GM18526 (cell line): Measurements from ENCODE around the gene SLC27A1.
A peak's percentile ranks its signal among the peaks of the same experiment; 100 is the strongest.

Experiments
- POLR2A ChIP-seq: IDR thresholded peaks from 3 replicates; pipeline ENCODE4 v1.6.1; 2011; ENCODE audit not compliant: insufficient read length; ENCODE audit errors: extremely low read depth

SLC27A1 gene

DNA sequence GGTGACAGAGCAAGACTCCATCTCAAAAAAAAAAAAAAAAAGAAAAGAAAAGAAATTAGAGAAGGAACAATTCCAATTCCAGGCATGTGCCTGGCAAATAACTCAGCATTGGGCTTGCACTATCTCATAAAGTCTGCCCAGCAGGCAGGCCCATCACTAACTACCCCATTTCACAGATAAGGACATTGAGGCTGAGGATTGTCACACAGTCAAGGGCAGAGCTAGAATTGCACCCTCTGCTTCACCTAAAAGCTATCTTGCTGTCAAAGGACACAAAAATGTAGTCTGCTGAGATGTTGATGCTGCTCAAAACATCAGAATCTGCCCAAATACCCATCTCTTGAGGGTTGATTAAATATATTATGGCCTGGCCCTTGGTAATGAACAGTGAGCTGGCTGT, 64.4 kb downstream of the SLC27A1 start:
- TF ChIP-seq POLR2A: no peak

DNA sequence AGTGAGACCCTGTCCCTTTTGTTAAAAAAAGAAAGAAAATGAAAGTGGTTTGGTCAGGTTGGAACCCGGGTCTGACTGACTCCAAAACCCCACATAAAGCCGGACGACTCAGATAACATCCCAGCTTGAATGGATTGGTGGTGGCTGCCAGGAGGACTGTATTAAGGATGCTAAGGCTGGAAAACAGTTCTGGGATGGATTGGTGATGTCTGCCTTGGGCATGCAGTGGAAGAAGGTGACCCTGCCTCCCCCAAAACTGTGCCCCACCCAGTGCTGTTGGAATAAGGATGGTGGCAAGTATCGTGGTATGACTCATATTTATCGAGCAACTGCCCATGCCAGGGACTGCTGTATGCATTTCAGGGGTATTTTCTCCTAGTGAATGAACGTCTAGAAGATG, 66.6 kb downstream of the SLC27A1 start:
- no peak for TF ChIP-seq POLR2A

DNA sequence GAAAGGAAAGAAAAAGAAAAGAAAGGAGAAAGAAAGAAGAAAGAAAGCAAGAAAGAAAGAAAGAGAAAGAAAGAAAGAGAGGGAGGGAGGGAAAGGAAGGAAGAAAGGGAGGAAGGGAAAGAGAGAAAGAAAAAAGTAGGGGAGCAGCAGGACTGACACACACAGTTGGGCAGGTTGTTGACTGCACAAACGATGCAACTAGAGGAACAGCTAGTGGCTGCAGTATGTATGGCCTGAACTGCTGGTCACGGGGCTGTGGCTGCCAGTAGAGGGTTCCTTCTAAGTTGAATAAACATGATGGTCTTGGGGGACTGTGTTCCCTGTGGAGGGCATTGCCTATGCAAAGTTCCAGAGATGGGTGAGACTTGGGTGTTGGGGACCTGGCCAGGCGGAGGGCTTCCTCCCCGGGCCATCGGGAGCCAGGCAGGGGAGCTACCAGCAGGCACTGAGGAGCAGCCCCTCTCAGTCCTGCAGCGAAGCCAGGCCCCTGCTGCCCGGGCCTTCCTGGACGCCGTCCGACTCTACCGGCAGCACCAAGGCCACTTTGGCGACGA, 68.4 kb downstream of the SLC27A1 start:
- no peak for TF ChIP-seq POLR2A

DNA sequence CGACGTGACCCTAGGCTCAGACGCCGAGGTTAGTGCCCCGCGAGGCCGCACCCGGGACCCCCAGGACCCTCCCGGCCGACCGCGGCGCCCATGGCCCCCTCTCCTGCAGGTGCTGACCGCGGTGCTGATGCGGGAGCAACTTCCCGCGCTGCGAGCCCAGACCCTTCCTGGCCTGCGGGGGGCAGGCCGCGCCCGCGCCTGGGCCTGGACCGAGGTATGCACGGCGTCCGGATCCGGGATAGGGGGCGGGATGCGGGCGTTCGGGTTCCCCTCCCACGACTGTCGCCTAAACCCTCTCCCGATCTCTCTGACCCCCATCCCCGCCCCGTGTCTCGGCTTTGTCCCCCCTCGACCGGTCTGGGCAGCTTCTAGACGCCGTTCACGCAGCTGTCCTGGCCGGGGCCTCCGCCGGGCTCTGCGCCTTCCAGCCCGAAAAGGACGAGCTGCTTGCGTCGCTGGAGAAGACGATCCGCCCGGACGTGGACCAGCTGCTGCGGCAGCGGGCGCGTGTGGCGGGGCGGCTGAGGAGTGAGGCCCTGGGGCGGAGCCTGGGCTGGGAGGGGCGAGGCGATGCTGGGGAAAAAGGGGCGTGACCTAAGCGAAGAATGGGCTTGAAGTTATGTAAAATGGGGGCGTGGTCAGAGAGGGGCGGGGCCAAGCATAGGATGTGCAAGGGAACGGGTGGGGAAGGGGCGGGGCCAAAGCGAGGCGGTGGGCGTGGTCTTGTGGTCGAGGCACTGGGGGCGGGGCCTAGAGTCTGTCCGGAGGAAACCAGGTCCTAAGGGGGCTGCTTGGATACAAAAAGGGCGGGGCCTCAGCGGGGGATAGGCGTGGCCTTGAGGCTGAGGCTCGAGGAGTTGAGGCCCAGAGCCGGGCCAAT, 69.2 kb downstream of the SLC27A1 start:
- peak; percentile 19 for TF ChIP-seq POLR2A

DNA sequence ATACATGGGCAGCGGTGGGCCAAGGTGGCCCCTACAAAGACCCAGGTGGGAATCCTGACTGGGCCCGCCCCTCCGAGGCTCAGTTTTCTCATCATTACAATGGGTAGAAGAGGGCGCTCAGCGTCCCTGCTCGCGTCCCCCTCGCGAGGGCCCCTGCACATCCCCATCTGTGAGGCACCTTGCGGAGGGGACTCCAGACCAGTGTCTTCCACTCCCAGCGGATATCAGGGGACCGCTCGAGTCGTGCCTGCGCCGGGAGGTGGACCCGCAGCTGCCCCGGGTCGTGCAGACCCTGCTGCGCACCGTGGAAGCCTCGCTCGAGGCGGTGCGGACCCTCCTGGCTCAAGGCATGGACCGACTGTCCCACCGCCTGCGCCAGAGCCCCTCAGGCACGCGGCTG, 69.8 kb downstream of the SLC27A1 start:
- TF ChIP-seq POLR2A: no peak

DNA sequence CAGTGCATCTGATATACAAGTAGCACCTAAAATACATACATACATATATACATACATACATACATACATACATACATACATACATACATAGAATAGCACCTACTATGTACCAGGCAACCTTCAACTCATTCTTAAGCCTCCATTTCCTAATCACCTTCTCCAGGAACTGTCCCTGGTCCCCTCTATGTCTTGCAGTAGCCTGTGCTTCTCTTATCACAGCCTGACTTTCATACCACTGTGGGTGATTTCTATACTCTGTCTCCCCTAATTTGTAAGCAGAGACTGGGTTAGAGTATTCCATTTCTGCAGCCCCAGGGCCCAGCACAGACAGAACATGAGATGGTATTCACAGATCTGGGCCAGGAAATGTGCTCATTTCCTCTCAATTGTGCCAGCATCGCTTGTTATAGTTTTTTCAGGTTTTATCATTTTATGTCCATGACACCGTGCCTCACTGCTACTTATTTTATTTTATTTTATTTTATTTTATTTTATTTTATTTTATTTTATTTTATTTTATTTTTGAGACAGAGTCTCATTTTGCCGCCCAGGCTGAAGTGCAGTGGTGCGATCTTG, 70.9 kb downstream of the SLC27A1 start:
- no peak for TF ChIP-seq POLR2A

DNA sequence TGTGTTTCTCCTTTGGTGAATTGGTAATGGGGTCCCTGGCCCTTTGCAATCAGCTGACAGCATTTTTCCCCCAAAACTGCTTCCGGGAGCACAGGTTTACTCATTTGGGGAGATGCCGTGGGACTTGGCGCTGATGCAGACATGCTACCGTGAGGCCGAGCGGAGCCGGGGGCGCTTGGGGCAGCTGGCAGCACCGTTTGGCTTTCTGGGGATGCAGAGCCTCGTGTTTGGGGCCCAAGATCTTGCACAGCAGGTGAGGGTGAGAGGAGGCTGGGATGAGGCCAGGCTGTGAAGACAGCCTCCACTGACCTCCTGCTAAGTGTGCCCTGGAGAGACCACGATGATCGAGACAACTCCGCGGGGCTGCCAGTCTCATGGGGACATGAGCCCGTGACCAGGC, 71.7 kb downstream of the SLC27A1 start:
- TF ChIP-seq POLR2A: no peak

DNA sequence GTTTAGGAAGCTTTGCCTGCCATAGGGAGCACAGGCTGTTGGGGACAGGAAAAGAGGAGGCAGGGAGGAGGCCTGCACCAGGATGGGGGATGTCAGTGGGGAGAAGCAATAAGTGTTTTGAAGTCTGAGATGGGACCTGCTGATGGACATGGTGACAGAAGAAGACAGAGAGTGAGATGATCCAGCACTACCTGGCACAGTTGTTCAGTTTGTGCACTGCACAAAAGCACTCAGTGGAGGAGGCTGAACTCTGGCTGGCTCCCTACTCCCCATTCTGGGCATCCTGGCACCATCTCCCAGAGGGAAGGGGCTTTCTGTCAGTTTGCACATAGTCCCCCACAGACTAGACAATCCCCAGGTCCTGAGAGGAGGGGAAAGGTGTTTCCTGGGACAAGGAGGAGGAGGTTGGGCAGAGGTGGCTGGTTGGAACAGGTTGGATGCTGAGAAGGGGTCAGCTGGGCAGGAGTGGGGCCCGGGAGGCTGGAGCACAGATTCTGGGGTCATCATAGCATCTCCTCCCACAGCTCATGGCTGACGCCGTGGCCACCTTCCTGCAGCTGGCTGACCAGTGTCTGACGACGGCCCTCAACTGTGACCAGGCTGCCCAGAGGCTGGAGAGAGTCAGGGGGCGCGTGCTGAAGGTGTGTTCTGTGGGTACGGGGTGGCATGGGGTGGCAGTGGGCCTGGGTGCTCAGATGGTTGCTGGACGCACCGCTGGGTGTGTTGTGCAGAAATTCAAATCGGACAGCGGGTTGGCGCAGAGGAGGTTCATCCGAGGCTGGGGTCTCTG, 72.7 kb downstream of the SLC27A1 start:
- no peak for TF ChIP-seq POLR2A

DNA sequence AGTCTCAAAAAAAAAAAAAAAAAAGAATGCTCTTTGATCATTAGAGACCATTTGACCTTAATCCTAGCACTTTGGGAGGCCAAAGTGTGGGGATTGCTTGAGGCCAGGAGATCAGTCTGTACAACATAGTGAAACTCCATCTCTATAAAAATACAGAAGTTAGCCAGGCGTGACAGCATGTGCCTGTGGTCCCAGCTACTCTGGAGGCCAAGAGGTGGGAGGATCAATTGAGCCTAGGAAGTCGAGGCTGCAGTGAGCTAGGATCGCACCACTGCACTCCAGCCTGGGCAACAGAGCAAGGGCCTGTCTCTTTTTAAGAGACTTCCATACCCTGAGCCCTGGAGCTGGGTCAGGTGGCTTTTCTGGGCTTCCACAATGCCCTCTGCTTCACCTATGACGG, 73.7 kb downstream of the SLC27A1 start:
- TF ChIP-seq POLR2A: no peak

DNA sequence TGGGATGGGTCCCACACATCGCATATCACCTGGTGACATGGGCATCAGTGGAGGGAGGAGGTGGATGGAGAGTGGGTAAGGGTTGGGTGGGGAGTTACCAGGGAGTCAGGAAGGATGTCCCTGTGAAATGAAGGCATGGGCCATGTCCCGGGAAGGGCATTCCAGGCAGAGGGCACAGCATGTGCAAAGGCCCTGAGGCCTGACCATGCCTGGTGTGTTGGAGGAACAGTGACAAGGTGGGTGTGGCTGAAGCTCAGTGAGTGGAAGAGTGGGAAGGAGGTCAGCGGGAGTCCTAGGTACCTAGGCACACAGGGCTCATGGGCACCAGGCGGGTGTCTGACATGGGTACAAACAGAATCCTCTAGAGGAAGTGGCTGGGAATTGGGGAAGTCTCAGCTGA, 74.1 kb downstream of the SLC27A1 start:
- no peak for TF ChIP-seq POLR2A

DNA sequence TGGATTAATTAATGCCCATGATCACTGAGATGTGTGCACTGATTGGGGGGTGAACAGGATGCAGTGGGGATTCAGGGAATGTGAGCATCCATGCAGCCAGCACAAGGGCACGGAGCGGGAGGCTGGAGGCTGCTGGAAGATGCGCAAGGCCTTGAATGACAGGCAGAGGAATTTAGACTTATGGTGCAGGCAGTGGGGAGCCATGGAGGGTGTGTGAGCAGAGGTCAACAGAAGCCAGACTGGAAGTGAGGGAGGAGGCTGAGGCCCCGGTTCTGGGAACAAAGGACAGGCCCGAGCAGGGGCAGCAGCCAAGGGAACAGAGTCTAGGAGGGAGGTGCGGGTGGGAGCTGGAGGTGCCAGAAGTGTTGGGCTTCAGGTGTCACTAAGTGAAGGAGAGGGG, 77.8 kb downstream of the SLC27A1 start:
- no peak for TF ChIP-seq POLR2A

DNA sequence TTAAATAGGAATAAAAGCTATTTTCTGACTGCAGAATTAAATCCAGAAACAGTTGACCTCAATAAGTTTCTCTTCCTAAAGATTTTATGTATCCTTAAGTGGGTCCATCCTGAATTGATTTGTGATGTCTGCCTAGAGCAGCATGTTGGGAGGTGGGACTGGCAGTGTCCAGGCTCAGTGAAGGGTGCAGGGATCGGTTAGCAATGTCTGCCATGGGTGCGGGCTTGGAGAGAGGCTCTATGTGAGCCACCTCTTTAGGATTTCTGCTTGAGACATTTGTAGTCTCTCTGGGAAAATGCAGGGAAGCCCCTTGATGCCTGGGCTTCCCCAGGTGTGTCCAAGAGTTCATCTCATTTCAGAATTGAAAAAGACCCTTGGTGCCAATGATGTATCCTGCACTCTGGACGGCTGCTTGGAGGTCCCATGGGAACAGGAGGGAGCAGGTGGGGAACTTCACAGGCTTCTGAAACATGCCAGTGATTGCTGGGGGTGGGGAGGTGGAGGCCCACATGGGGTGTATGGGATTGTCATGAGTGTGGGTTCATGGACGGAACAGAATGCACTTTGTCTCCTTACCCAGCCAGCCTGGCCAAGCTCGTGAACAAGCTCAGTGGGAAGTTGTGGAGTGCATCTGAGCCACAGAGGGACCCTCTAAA, 78.9 kb downstream of the SLC27A1 start:
- no peak for TF ChIP-seq POLR2A

DNA sequence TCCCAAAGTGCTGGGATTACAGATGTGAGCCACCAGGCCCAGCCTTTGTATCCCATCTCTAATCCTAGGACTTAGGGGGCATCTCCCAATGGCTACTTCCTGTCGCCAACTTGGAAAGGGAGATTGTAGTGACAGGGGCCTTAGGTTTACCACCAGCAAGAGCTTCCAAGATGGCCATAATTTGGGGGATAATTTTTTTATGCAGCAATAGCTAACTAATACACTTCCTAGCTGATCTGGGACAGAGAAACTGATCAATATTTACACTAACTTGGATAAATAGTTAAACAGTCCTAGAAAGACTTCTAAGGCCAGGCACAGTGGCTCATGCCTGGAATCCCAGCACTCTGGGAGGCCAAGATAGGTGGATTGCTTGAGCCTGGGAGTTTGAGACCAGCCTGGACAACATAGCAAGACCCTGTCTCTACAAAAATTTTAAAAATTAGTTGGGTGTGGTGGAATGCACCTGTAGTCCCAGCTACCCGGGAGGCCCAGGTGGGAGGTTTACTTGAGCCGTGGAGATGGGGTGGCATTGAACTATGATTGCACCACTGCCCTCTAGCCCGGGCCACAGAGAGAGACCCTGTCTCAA, 79.8 kb downstream of the SLC27A1 start:
- no peak for TF ChIP-seq POLR2A

DNA sequence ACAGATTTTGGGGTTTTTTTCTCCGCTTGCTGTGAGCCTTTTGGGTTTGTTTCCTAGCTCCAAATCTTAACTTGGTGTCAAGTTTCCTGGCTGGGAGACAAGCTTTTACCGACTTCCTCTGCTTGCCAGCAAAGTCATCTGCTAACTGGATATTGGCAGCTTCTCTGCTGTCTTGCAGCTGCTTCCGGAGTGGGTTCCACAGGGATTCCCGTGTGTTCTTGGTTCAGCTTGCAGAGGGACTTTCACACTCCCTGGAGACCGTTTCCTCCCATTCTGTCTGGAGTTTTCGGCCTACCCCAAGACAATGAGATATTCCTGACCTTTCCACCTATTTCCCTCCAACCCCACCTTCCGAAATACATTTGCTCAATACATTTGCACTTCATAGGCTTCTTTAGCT, 82.9 kb downstream of the SLC27A1 start:
- no peak for TF ChIP-seq POLR2A

DNA sequence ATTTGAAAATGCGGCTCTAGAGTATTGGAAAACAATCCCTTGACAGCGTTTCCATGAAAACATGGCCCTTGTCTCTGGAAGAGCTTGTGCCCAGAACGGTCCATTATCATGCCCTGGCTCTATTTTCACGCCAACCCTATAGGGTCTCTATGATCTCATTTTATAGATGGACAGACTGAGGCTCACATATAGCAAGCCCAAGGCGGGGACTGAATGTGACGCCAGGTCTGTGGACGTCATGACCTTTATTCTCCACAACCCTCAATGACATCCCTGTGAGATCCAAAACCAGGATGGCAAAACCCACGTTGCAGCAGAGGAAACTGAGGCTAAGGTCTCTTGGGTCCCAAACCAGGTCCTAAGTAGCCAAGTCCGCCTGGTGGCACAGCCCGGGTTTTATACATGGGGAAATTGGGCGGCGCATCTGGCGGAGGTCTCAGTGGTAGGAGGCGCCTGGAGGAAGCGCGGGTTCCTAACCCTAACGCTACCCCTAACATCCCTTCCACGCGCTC, 84.7 kb downstream of the SLC27A1 start:
- TF ChIP-seq POLR2A: no peak
